MM.1S (cell line): ENCODE data around the gene ZNF580.
A peak's percentile ranks its signal among the peaks of the same experiment; 100 is the strongest.

ENCODE experiments used
- DNase-seq: peaks from one replicate; pipeline ENCODE4 v3.0.0-alpha.2; 2015
- H2AFZ ChIP-seq: fragments of 300-600 bp; sonication (generic); 2 replicates; pipeline ENCODE4 v1.6.0; 2016; ENCODE audit warnings: antibody characterized with exemption, low read length
- H3F3A ChIP-seq: fragments of 300-600 bp; sonication (generic); 2 replicates; pipeline ENCODE4 v1.6.1; 2016; ENCODE audit warnings: mild to moderate bottlenecking, antibody characterized with exemption, low read length, moderate library complexity, mixed read lengths; ENCODE audit not compliant: insufficient read depth
- H3K27ac ChIP-seq: fragments of 300-600 bp; sonication (generic); 2 replicates; pipeline ENCODE4 v1.5.1; 2016; ENCODE audit warnings: mild to moderate bottlenecking, low read length
- H3K27me3 ChIP-seq: fragments of 300-600 bp; sonication (generic); replicated peaks from 2 replicates; pipeline ENCODE4 v1.6.0; 2016; ENCODE audit warnings: low read length; ENCODE audit not compliant: insufficient read depth
- H3K36me3 ChIP-seq: fragments of 300-600 bp; sonication (generic); replicated peaks from 2 replicates; pipeline ENCODE4 v1.6.1; 2016; ENCODE audit warnings: mild to moderate bottlenecking, low read length, mixed read lengths; ENCODE audit not compliant: insufficient read depth
- H3K4me1 ChIP-seq: fragments of 300-600 bp; sonication (generic); 2 replicates; pipeline ENCODE4 v1.6.1; 2016; ENCODE audit warnings: low read length, mixed read lengths
- H3K4me2 ChIP-seq: fragments of 300-600 bp; sonication (generic); 2 replicates; pipeline ENCODE4 v1.6.0; 2016; ENCODE audit warnings: low read depth, low read length
- H3K4me3 ChIP-seq: fragments of 300-600 bp; sonication (generic); 2 replicates; pipeline ENCODE4 v1.5.1; 2016; ENCODE audit warnings: low read length, mixed read lengths
- H3K79me2 ChIP-seq: fragments of 300-600 bp; sonication (generic); 2 replicates; pipeline ENCODE4 v1.6.1; 2016; ENCODE audit warnings: mixed run types, low read length, mixed read lengths
- H3K9ac ChIP-seq: fragments of 300-600 bp; sonication (generic); 2 replicates; pipeline ENCODE4 v1.6.1; 2016; ENCODE audit warnings: low read length, mixed read lengths
- H3K9me2 ChIP-seq: fragments of 300-600 bp; sonication (generic); replicated peaks from 2 replicates; pipeline ENCODE4 v1.6.1; 2016; ENCODE audit warnings: mild to moderate bottlenecking, low read length, mixed read lengths; ENCODE audit not compliant: insufficient read depth
- H3K9me3 ChIP-seq: fragments of 300-600 bp; sonication (generic); replicated peaks from 2 replicates; pipeline ENCODE4 v1.6.1; 2016; ENCODE audit warnings: mild to moderate bottlenecking, low read length, mixed read lengths; ENCODE audit not compliant: insufficient read depth
- H4K20me1 ChIP-seq: fragments of 300-600 bp; sonication (generic); 2 replicates; pipeline ENCODE4 v1.6.1; 2016; ENCODE audit warnings: mild to moderate bottlenecking, low read length, moderate library complexity, mixed read lengths; ENCODE audit not compliant: insufficient read depth
- EZH2 ChIP-seq: fragments of 300-600 bp; sonication (generic); optimal IDR thresholded peaks from 2 replicates; pipeline ENCODE3; 2017; ENCODE audit warnings: low read depth, mild to moderate bottlenecking, antibody characterized with exemption, low read length, mixed read lengths
- EZH2phosphoT487 ChIP-seq: fragments of 300-600 bp; sonication (generic); IDR thresholded peaks from 2 replicates; pipeline ENCODE4 v1.6.1; 2018; ENCODE audit warnings: antibody characterized with exemption, low read length
- TF ChIP-seq, protein P1 (sequence below): fragments of 300-600 bp; sonication (generic); IDR thresholded peaks from 2 replicates; pipeline ENCODE4 v1.5.1; 2016; ENCODE audit warnings: antibody characterized with exemption, low read length, mixed read lengths

The ZNF580 gene

GRCh38 chr19:55670280-55671053 lies 29.7 kb downstream of the ZNF580 start:
- peaks cover 15% of the 10 kb centered on the region for H3K36me3 ChIP-seq
- H2AFZ ChIP-seq = no peak overlapping the region
- H3K27me3 ChIP-seq = no peaks in the 10 kb centered on the region
- peak; percentile 21 for DNase-seq
- no peak overlapping the region for H3K9ac ChIP-seq
- H4K20me1 ChIP-seq = peaks cover 40% of the 10 kb centered on the region
- no peak overlapping the region for H3K4me3 ChIP-seq
- no peaks in the 10 kb centered on the region; the same call in 1 of the 2 replicates for H3K4me1 ChIP-seq
- peaks cover 26% of the 10 kb centered on the region for H3F3A ChIP-seq
- TF ChIP-seq EZH2phosphoT487 (no peak), EZH2 (no peak)
- TF ChIP-seq, protein P1, sequence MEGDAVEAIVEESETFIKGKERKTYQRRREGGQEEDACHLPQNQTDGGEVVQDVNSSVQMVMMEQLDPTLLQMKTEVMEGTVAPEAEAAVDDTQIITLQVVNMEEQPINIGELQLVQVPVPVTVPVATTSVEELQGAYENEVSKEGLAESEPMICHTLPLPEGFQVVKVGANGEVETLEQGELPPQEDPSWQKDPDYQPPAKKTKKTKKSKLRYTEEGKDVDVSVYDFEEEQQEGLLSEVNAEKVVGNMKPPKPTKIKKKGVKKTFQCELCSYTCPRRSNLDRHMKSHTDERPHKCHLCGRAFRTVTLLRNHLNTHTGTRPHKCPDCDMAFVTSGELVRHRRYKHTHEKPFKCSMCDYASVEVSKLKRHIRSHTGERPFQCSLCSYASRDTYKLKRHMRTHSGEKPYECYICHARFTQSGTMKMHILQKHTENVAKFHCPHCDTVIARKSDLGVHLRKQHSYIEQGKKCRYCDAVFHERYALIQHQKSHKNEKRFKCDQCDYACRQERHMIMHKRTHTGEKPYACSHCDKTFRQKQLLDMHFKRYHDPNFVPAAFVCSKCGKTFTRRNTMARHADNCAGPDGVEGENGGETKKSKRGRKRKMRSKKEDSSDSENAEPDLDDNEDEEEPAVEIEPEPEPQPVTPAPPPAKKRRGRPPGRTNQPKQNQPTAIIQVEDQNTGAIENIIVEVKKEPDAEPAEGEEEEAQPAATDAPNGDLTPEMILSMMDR = no peak
- no peak overlapping the region for H3K4me2 ChIP-seq
- no peaks in the 10 kb centered on the region for H3K9me2 ChIP-seq
- H3K9me3 ChIP-seq = no peaks in the 10 kb centered on the region
- peaks cover 86% of the 10 kb centered on the region for H3K79me2 ChIP-seq
- no peak overlapping the region for H3K27ac ChIP-seq

DNA sequence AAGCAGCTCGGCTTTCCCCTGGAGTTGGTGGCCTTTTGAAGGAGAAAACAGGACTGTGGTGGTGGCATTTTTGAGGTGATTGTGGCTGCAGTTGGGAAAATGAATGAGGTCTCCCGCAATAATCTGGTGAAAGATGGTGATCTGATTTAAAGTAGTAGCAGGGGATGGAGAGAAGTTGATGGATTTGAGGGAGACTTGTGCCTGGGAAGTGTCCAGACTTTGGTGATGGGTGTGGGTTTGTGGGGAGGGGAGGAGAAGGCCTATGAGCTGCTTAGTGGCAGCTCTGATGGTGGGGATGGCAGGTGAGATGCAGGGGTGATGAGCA lies 30.2 kb downstream of the ZNF580 start:
- DNase-seq = no peak
- H3K9me2 ChIP-seq = no peaks in the 10 kb centered on the region
- peaks cover 31% of the 10 kb centered on the region for H3F3A ChIP-seq
- no peaks in the 10 kb centered on the region; the same call in 1 of the 2 replicates for H3K4me1 ChIP-seq
- no peak overlapping the region for H3K4me2 ChIP-seq
- TF ChIP-seq EZH2 = no peak
- TF ChIP-seq, protein P1 = no peak
- TF ChIP-seq EZH2phosphoT487 = no peak
- peaks cover 15% of the 10 kb centered on the region for H3K36me3 ChIP-seq
- no peak overlapping the region for H3K4me3 ChIP-seq
- H3K79me2 ChIP-seq = peaks cover 86% of the 10 kb centered on the region
- no peak overlapping the region for H2AFZ ChIP-seq
- H3K9ac ChIP-seq = no peak overlapping the region
- no peaks in the 10 kb centered on the region for H3K9me3 ChIP-seq
- no peaks in the 10 kb centered on the region for H3K27me3 ChIP-seq
- H4K20me1 ChIP-seq = peaks cover 37% of the 10 kb centered on the region
- H3K27ac ChIP-seq = no peak overlapping the region

GRCh38 chr19:55672418-55672817 lies 31.6 kb downstream of the ZNF580 start:
- Histone ChIP-seq H3K9me2 (no peaks in the 10 kb centered on the region), H3K27me3 (no peaks in the 10 kb centered on the region), H3K79me2 (peaks cover 86% of the 10 kb centered on the region), H3F3A (peaks cover 38% of the 10 kb centered on the region), H3K4me3 (no peak overlapping the region), H3K9me3 (no peaks in the 10 kb centered on the region), H3K27ac (no peak overlapping the region), H3K4me2 (no peak overlapping the region), H3K36me3 (peaks cover 15% of the 10 kb centered on the region), H3K9ac (no peak overlapping the region), H4K20me1 (peaks cover 27% of the 10 kb centered on the region), H2AFZ (no peak overlapping the region), H3K4me1 (peaks cover 11% of the 10 kb centered on the region)
- TF ChIP-seq EZH2phosphoT487 = no peak
- TF ChIP-seq, protein P1 = no peak
- no peak for TF ChIP-seq EZH2
- DNase-seq = no peak
